ENCODE results near the gene TP53AIP1. TPM values are rescaled to one million over a fixed set of nuclear protein-coding genes. Genes with fewer than 3 reads are reported as not detected.

Gene TP53AIP1
- total and polyA plus RNA-seq, 2 experiments from 2014 or later, result 0.07 TPM; not detected in 1

- Histone ChIP-seq H3K4me3 (no peak overlapping the region), H3K27ac (ENCODE audit: low read depth) (no peak overlapping the region), H3K9me2 (ENCODE audit: insufficient read depth) (no peaks in the 10 kb centered on the region), H4K20me1 (replicated peaks; ENCODE audit: insufficient read depth) (no peaks in the 10 kb centered on the region), H3K79me2 (replicated peaks; ENCODE audit: insufficient read depth) (no peaks in the 10 kb centered on the region), H3K36me3 (ENCODE audit: insufficient read depth) (no peaks in the 10 kb centered on the region), H2AFZ (no peak overlapping the region), H3K27me3 (ENCODE audit: insufficient read depth) (peaks cover 63% of the 10 kb centered on the region), H3F3A (replicated peaks; ENCODE audit: low read depth) (peaks cover 23% of the 10 kb centered on the region; the same call in 1 of the 2 replicates), H3K4me1 (ENCODE audit: insufficient read depth) (peaks cover 23% of the 10 kb centered on the region), H3K4me2 (no peak overlapping the region)
- peaks cover 10% of the 10 kb centered on the region; the same call in 2 of the 3 replicates for H3K9me3 Mint-ChIP-seq
- DNase-seq (ENCODE audit: low spot score), result no peak
- ATAC-seq, result no peak
- no peak overlapping the region for H3K4me3 Mint-ChIP-seq
- no peaks in the 10 kb centered on the region; the same call in 2 of the 3 replicates for H3K36me3 Mint-ChIP-seq (ENCODE audit: low read depth)
- peaks cover 20% of the 10 kb centered on the region for H3K4me1 Mint-ChIP-seq
- H3K27ac Mint-ChIP-seq, result no peak overlapping the region
- TF ChIP-seq CTCF (conservative IDR thresholded peaks at IDR 0.05; ENCODE audit: low read depth in 2 of 2), result no peak
- TF ChIP-seq CREB1 (CRISPR knock-in tag; IDR thresholded peaks at IDR 0.05; ENCODE audit: low read depth), result no peak
- TF ChIP-seq NANOG (IDR thresholded peaks at IDR 0.05; ENCODE audit: borderline replicate concordance), result no peak
- no peak for TF ChIP-seq STAT1 (IDR thresholded peaks at IDR 0.05; ENCODE audit: unreplicated experiment)
- no peak for TF ChIP-seq REST (IDR thresholded peaks at IDR 0.05; ENCODE audit: unreplicated experiment)
- TF ChIP-seq EZH2phosphoT487 (IDR thresholded peaks at IDR 0.05; ENCODE audit: unreplicated experiment), result no peak
- no peak for TF ChIP-seq ZNF114 (CRISPR knock-in tag; IDR thresholded peaks at IDR 0.05)
- no peak for TF ChIP-seq EZH2 (IDR thresholded peaks at IDR 0.05; ENCODE audit: low read depth, unreplicated experiment)
- TF ChIP-seq ETS1 (IDR thresholded peaks at IDR 0.05), result no peak
- TF ChIP-seq JUNB (IDR thresholded peaks at IDR 0.05; ENCODE audit: unreplicated experiment), result no peak
- no peak for TF ChIP-seq ZNF462 (CRISPR knock-in tag; IDR thresholded peaks at IDR 0.05)
- no peak for TF ChIP-seq ZNF331 (CRISPR knock-in tag; IDR thresholded peaks at IDR 0.05; ENCODE audit: low read depth)
- no peak for TF ChIP-seq POLR2AphosphoS5 (IDR thresholded peaks at IDR 0.05; ENCODE audit: low read depth)
- peaks cover 51% of the 10 kb centered on the region for H3K27me3 Mint-ChIP-seq (ENCODE audit: insufficient read depth, low read depth, poor library complexity)
Measured at GRCh38 chr11:128907585-128907984, 35.1 kb downstream of the TP53AIP1 start.

Measured in GM23338 (cell line).